ENCODE data around the gene OR8B12.

The OR8B12 gene

GRCh38 chr11:124499711-124500110 is 43.7 kb downstream of the OR8B12 start:
- H3K27ac Mint-ChIP-seq = no peak overlapping the region
- no peak for TF ChIP-seq CTCF (IDR thresholded peaks at IDR 0.05; ENCODE audit: unreplicated experiment in 3 of 3)
- H3K4me1 Mint-ChIP-seq = no peaks in the 10 kb centered on the region

GRCh38 chr11:124493016-124493655 is 50.3 kb downstream of the OR8B12 start:
- H3K27ac Mint-ChIP-seq = no peak overlapping the region
- H3K36me3 Mint-ChIP-seq (ENCODE audit: low read depth) = no peaks in the 10 kb centered on the region
- TF ChIP-seq CTCF (IDR thresholded peaks at IDR 0.05; ENCODE audit: unreplicated experiment in 3 of 3) = no peak
- H3K4me3 Mint-ChIP-seq = no peak overlapping the region
- peaks cover 6% of the 10 kb centered on the region for H3K9me3 Mint-ChIP-seq
- H3K4me1 Mint-ChIP-seq = no peaks in the 10 kb centered on the region
- H3K27me3 Mint-ChIP-seq (ENCODE audit: low read depth) = peaks cover 20% of the 10 kb centered on the region

More at GRCh38 chr11:124499711-124500110, 43.7 kb downstream of the OR8B12 start:
- Mint-ChIP-seq H3K4me3 (no peak overlapping the region), H3K27me3 (ENCODE audit: low read depth) (peaks cover 14% of the 10 kb centered on the region), H3K9me3 (no peaks in the 10 kb centered on the region), H3K36me3 (ENCODE audit: low read depth) (no peaks in the 10 kb centered on the region)

Data from nephron (organoid).